ENCODE results near the gene NHS. TPM values are rescaled to one million over a fixed set of nuclear protein-coding genes. Genes with fewer than 3 reads are reported as not detected.

NHS gene
- total RNA-seq, 1 experiment from 2014 or later: 5.7 TPM

GRCh38 chrX:17580539-17581152 lies 205.6 kb downstream of the NHS start:
- ChIA-PET CTCF (no interaction called here), RAD21 (ENCODE audit: low non-redundant PET in 1 of 2, low total read pairs in 2 of 2, uncharacterized antibody in 2 of 2, unreplicated experiment in 2 of 2) (no interaction called here)

GRCh38 chrX:17581641-17582040 lies 206.6 kb downstream of the NHS start:
- BruUV-seq (replicated peaks): no TSS peak
- CTCF ChIA-PET: no interaction called here

More at GRCh38 chrX:17580539-17581152, 205.6 kb downstream of the NHS start:
- TF ChIP-seq ZFX (IDR thresholded peaks at IDR 0.05): no peak
- no peak for TF ChIP-seq EZH2phosphoT487 (IDR thresholded peaks at IDR 0.05; ENCODE audit: borderline replicate concordance)
- no peak for TF ChIP-seq ZNF274 (IDR thresholded peaks at IDR 0.05; ENCODE audit: low read depth, low read length)
- intact Hi-C loops (cut with micrococcal nuclease): no loop called here
- Histone ChIP-seq H3K4me1 (ENCODE audit: control insufficient read depth in 1 of 2, insufficient read depth in 2 of 2, low read length in 2 of 2) (no peaks in the 10 kb centered on the region), H4K20me1 (ENCODE audit: insufficient read depth) (no peaks in the 10 kb centered on the region), H3K27ac (ENCODE audit: low read depth, low read length) (no peak overlapping the region), H3K9ac (ENCODE audit: low read length) (no peak overlapping the region), H3K36me3 (ENCODE audit: control insufficient read depth in 1 of 2, insufficient read depth in 2 of 2, low read length in 2 of 2) (no peaks in the 10 kb centered on the region), H3K4me2 (ENCODE audit: low read length) (no peak overlapping the region), H2AFZ (ENCODE audit: low read depth, low read length, poor library complexity, severe bottlenecking) (no peak overlapping the region), H3K9me2 (ENCODE audit: insufficient read depth) (no peaks in the 10 kb centered on the region), H3K9me3 (ENCODE audit: control insufficient read depth in 1 of 2, insufficient read depth in 1 of 2, low read depth in 1 of 2, low read length in 2 of 2) (no peaks in the 10 kb centered on the region), H3K79me2 (ENCODE audit: insufficient read depth, low read length) (no peaks in the 10 kb centered on the region), H3K4me3 (replicated peaks in 1 of 2; ENCODE audit: low read depth in 1 of 2, low read length in 2 of 2) (no peak overlapping the region), H3K27me3 (ENCODE audit: insufficient read depth, low read length) (no peaks in the 10 kb centered on the region)
- POLR2A ChIA-PET: no interaction called here
- ATAC-seq (no peak), DNase-seq (ENCODE audit: low read depth, low spot score) (no peak)
- BruUV-seq (replicated peaks): no TSS peak

More at GRCh38 chrX:17581641-17582040, 206.6 kb downstream of the NHS start:
- intact Hi-C loops (cut with micrococcal nuclease): no loop called here
- Histone ChIP-seq H3K9me3 (ENCODE audit: control insufficient read depth in 1 of 2, insufficient read depth in 1 of 2, low read depth in 1 of 2, low read length in 2 of 2) (no peaks in the 10 kb centered on the region), H2AFZ (ENCODE audit: low read depth, low read length, poor library complexity, severe bottlenecking) (no peak overlapping the region), H3K27ac (ENCODE audit: low read depth, low read length) (no peak overlapping the region), H3K9ac (ENCODE audit: low read length) (no peak overlapping the region), H3K79me2 (ENCODE audit: insufficient read depth, low read length) (no peaks in the 10 kb centered on the region), H3K27me3 (ENCODE audit: insufficient read depth, low read length) (no peaks in the 10 kb centered on the region), H3K36me3 (ENCODE audit: control insufficient read depth in 1 of 2, insufficient read depth in 2 of 2, low read length in 2 of 2) (no peaks in the 10 kb centered on the region), H3K4me2 (ENCODE audit: low read length) (no peak overlapping the region), H4K20me1 (ENCODE audit: insufficient read depth) (no peaks in the 10 kb centered on the region), H3K9me2 (ENCODE audit: insufficient read depth) (no peaks in the 10 kb centered on the region), H3K4me1 (ENCODE audit: control insufficient read depth in 1 of 2, insufficient read depth in 2 of 2, low read length in 2 of 2) (no peaks in the 10 kb centered on the region), H3K4me3 (replicated peaks in 1 of 2; ENCODE audit: low read depth in 1 of 2, low read length in 2 of 2) (no peak overlapping the region)
- DNase-seq (ENCODE audit: low read depth, low spot score): no peak
- no peak for ATAC-seq
- TF ChIP-seq MAX (IDR thresholded peaks at IDR 0.05): no peak
- no peak for TF ChIP-seq EZH2phosphoT487 (IDR thresholded peaks at IDR 0.05; ENCODE audit: borderline replicate concordance)
- TF ChIP-seq SIN3A (IDR thresholded peaks at IDR 0.05; ENCODE audit: low read depth): no peak
- TF ChIP-seq EGR1 (IDR thresholded peaks at IDR 0.05; ENCODE audit: low read depth): no peak
- no peak for TF ChIP-seq ZNF274 (IDR thresholded peaks at IDR 0.05; ENCODE audit: low read depth, low read length)
- TF ChIP-seq REST (IDR thresholded peaks at IDR 0.05; ENCODE audit: low read depth): no peak
- no peak for TF ChIP-seq ZFX (IDR thresholded peaks at IDR 0.05)
- TF ChIP-seq POLR2AphosphoS5 (IDR thresholded peaks at IDR 0.05; ENCODE audit: low read depth, low read length): no peak
- no peak for TF ChIP-seq JUND (IDR thresholded peaks at IDR 0.05)
- TF ChIP-seq CEBPB (IDR thresholded peaks at IDR 0.05; ENCODE audit: low read depth): no peak
- TF ChIP-seq ZBTB33 (IDR thresholded peaks at IDR 0.05; ENCODE audit: extremely low read depth, insufficient replicate concordance, low read length): no peak
- TF ChIP-seq RAD21 (IDR thresholded peaks at IDR 0.05; ENCODE audit: low read depth): no peak
- no peak for TF ChIP-seq ATF3 (IDR thresholded peaks at IDR 0.05)
- TF ChIP-seq ELF1 (IDR thresholded peaks at IDR 0.05; ENCODE audit: borderline replicate concordance, low read depth): no peak
- no peak for TF ChIP-seq EZH2 (IDR thresholded peaks at IDR 0.05)
- TF ChIP-seq POLR2A (IDR thresholded peaks at IDR 0.05; ENCODE audit: borderline replicate concordance, extremely low read depth, insufficient read depth, insufficient read length): no peak
- RAD21 ChIA-PET (ENCODE audit: low non-redundant PET in 1 of 2, low total read pairs in 2 of 2, uncharacterized antibody in 2 of 2, unreplicated experiment in 2 of 2): no interaction called here
- POLR2A ChIA-PET: no interaction called here
